Fibroblast of lung (primary cell): ENCODE results near the gene CSTA.

ENCODE experiments used
- CTCF ChIP-seq, 2 donors: IDR thresholded peaks in 1 of 2; conservative IDR thresholded peaks in 1 of 2; 1 replicate in 1 of 2; 2 replicates in 1 of 2; pipeline ENCODE4 v1.5.1; 2011 to 2012; ENCODE audit warnings: low read length in 2 of 2, control low read depth in 1 of 2, inconsistent platforms in 1 of 2, low read depth in 1 of 2, mild to moderate bottlenecking in 1 of 2
- EZH2 ChIP-seq: IDR thresholded peaks from 2 replicates; pipeline ENCODE4 v1.5.1; 2012; ENCODE audit warnings: low read length, control low read depth, mild to moderate bottlenecking; ENCODE audit errors: missing control alignments

- TF ChIP-seq CTCF (conservative IDR thresholded peaks at IDR 0.05 in 1 of 2, IDR thresholded peaks at IDR 0.05 in 1 of 2; ENCODE audit: low read depth in 1 of 2, low read length in 2 of 2) = no peak
- TF ChIP-seq EZH2 = no peak
These were observed 30.7 kb upstream of the CSTA start for GRCh38 chr3:122294359-122294758.
